Measurements from ENCODE around the gene PRKD2. TPM values are rescaled to one million over a fixed set of nuclear protein-coding genes. Genes with fewer than 3 reads are reported as not detected.

The PRKD2 gene
- total RNA-seq, 4 donors from 2014 or later = 30.8 to 85.7 (median 41.7) TPM

- intact Hi-C loops (cut with DNase I; ENCODE audit: low total_unique reads) = no loop called here
- peak in 1 of 2 donors; percentile 64 for DNase-seq
- H3K36me3 ChIP-seq = no peaks in the 10 kb centered on the region
Observed at GRCh38 chr19:46739290-46739771, 22.4 kb upstream of the PRKD2 start.

GRCh38 chr19:46737761-46738171 is 20.9 kb upstream of the PRKD2 start:
- Histone ChIP-seq H3K27ac (peak overlapping the region; percentile 13 to 28), H3K36me3 (no peaks in the 10 kb centered on the region), H3K4me1 (peaks cover 0 to 6% of the 10 kb centered on the region in 2 donors), H3K9me3 (no peaks in the 10 kb centered on the region), H3K27me3 (no peaks in the 10 kb centered on the region), H3K4me3 (no peak overlapping the region)
- intact Hi-C loops (cut with DNase I; ENCODE audit: low total_unique reads) = no loop called here
- DNase-seq = no peak
- TF ChIP-seq POLR2A (IDR thresholded peaks at IDR 0.05) (no peak), CTCF (IDR thresholded peaks at IDR 0.05) (no peak)

More at GRCh38 chr19:46739290-46739771, 22.4 kb upstream of the PRKD2 start:
- H3K27ac ChIP-seq = peak overlapping the region; percentile 17 to 29
- TF ChIP-seq CTCF (IDR thresholded peaks at IDR 0.05) (no peak), POLR2A (IDR thresholded peaks at IDR 0.05) (no peak)
- H3K4me1 ChIP-seq = peaks cover 0 to 6% of the 10 kb centered on the region in 2 donors
- no peak overlapping the region for H3K4me3 ChIP-seq
- H3K9me3 ChIP-seq = no peaks in the 10 kb centered on the region
- no peaks in the 10 kb centered on the region for H3K27me3 ChIP-seq

- Histone ChIP-seq H3K36me3 (no peaks in the 10 kb centered on the region), H3K4me1 (peaks cover 0 to 6% of the 10 kb centered on the region in 2 donors), H3K27me3 (no peaks in the 10 kb centered on the region), H3K4me3 (no peak overlapping the region), H3K27ac (peak overlapping the region; percentile 13 to 28), H3K9me3 (no peaks in the 10 kb centered on the region)
- DNase-seq = no peak
- TF ChIP-seq POLR2A (IDR thresholded peaks at IDR 0.05) = no peak
- TF ChIP-seq CTCF (IDR thresholded peaks at IDR 0.05) = no peak
- intact Hi-C loops (cut with DNase I; ENCODE audit: low total_unique reads) = no loop called here
Observed at GRCh38 chr19:46737298-46737654, 20.4 kb upstream of the PRKD2 start.

GRCh38 chr19:46736531-46737297 is 19.8 kb upstream of the PRKD2 start:
- H3K36me3 ChIP-seq = no peaks in the 10 kb centered on the region
- H3K4me3 ChIP-seq = no peak overlapping the region
- intact Hi-C loops (cut with DNase I; ENCODE audit: low total_unique reads) = no loop called here
- TF ChIP-seq POLR2A (IDR thresholded peaks at IDR 0.05) = no peak
- TF ChIP-seq CTCF (IDR thresholded peaks at IDR 0.05) = no peak
- no peaks in the 10 kb centered on the region for H3K27me3 ChIP-seq
- H3K9me3 ChIP-seq = no peaks in the 10 kb centered on the region
- peak overlapping the region; percentile 13 to 28 for H3K27ac ChIP-seq
- H3K4me1 ChIP-seq = peaks cover 0 to 2% of the 10 kb centered on the region in 2 donors
- peak in 1 of 2 donors; percentile 59 for DNase-seq

GRCh38 chr19:46733690-46734292 is 16.9 kb upstream of the PRKD2 start:
- Histone ChIP-seq H3K27ac (no peak overlapping the region), H3K4me3 (no peak overlapping the region), H3K36me3 (no peaks in the 10 kb centered on the region), H3K9me3 (no peaks in the 10 kb centered on the region), H3K4me1 (no peaks in the 10 kb centered on the region), H3K27me3 (no peaks in the 10 kb centered on the region)
- intact Hi-C loops (cut with DNase I; ENCODE audit: low total_unique reads) = no loop called here
- no peak for DNase-seq
- TF ChIP-seq CTCF (IDR thresholded peaks at IDR 0.05) (no peak), POLR2A (IDR thresholded peaks at IDR 0.05) (no peak)

Data from uterus (tissue), 4 donors.